Measurements from ENCODE around the gene PHTF2.
"Not testable (repeated sequence)": the region's sequence is repeated elsewhere in the genome, so short reads cannot be mapped to it uniquely, and the experiment has no call there.

The PHTF2 gene

GRCh38 chr7:77798394-77799077 is at the start of gene PHTF2, which contains the start of gene TMEM60:
Gene PHTF2 (plus strand): TSS chr7:77798773.
Gene TMEM60 (minus strand): TSS chr7:77798434. CDS start chr7:77794373, 4,061 bp downstream.
- peak; percentile 86 for DNase-seq

- DNase-seq = no peak
These were observed 46.6 kb upstream of the PHTF2 start for GRCh38 chr7:77752016-77752415.

- DNase-seq = no peak
These were observed 45.4 kb upstream of the PHTF2 start for GRCh38 chr7:77753173-77753572.

GRCh38 chr7:77757589-77757988 is 41.0 kb upstream of the PHTF2 start:
- DNase-seq = no peak

GRCh38 chr7:77759294-77759889 is 39.2 kb upstream of the PHTF2 start:
- DNase-seq = peak; percentile 78

GRCh38 chr7:77760809-77761453 is 37.6 kb upstream of the PHTF2 start:
- no peak for DNase-seq

- DNase-seq = no peak
These were observed 33.1 kb upstream of the PHTF2 start for GRCh38 chr7:77765481-77765880.

- DNase-seq = no peak
These were observed 32.4 kb upstream of the PHTF2 start for GRCh38 chr7:77765906-77766800.

- DNase-seq = no peak
These were observed 31.6 kb upstream of the PHTF2 start for GRCh38 chr7:77766801-77767605.

GRCh38 chr7:77770316-77770715 is 28.3 kb upstream of the PHTF2 start:
- DNase-seq = no peak

- no peak for DNase-seq
These were observed 26.7 kb upstream of the PHTF2 start for GRCh38 chr7:77771901-77772300.

GRCh38 chr7:77778535-77778934 is 20.0 kb upstream of the PHTF2 start:
- DNase-seq = no peak

- DNase-seq = no peak
These were observed 16.2 kb upstream of the PHTF2 start for GRCh38 chr7:77782383-77782782.

- DNase-seq = no peak
These were observed 15.5 kb upstream of the PHTF2 start for GRCh38 chr7:77783111-77783510.

GRCh38 chr7:77783545-77783944 is 15.0 kb upstream of the PHTF2 start:
- DNase-seq = no peak

GRCh38 chr7:77784426-77784825 is 14.1 kb upstream of the PHTF2 start:
- DNase-seq = not testable (repeated sequence)

GRCh38 chr7:77786018-77786417 is 12.6 kb upstream of the PHTF2 start:
- no peak for DNase-seq

- DNase-seq = no peak
These were observed 11.8 kb upstream of the PHTF2 start for GRCh38 chr7:77786741-77787140.

GRCh38 chr7:77788327-77788902 is 10.2 kb upstream of the PHTF2 start:
- no peak for DNase-seq

- DNase-seq = no peak
These were observed 7.2 kb upstream of the PHTF2 start for GRCh38 chr7:77791336-77791735.

- DNase-seq = no peak
These were observed 6.6 kb upstream of the PHTF2 start for GRCh38 chr7:77791956-77792355.

- DNase-seq = no peak
These were observed 4.6 kb upstream of the PHTF2 start for GRCh38 chr7:77794000-77794399.

Measured in activated T-cell treated with anti-CD3 and anti-CD28 coated beads for 4 hours (primary cell).